A673 (cell line): Measurements from ENCODE around the gene SLC35E2B. TPM values are rescaled to one million over a fixed set of nuclear protein-coding genes. Genes with fewer than 3 reads are reported as not detected.

ENCODE experiments used
- BruUV-seq: library from RNA; stranded (reverse); fragments of 400-500 nt; replicated peaks from 2 replicates; lab custom pipeline; 2021; lab: Mats Ljungman, UMichigan
- CTCF ChIA-PET: fragments of 300-600 bp; sonication (Branson Sonifier 250); formaldehyde crosslinking; loops from one replicate; lab custom pipeline; 2022; ENCODE audit warnings: antibody characterized with exemption; lab: Charles Lee
- POLR2A ChIA-PET: fragments of 300-600 bp; sonication (Branson Sonifier 250); formaldehyde crosslinking; loops from one replicate; lab custom pipeline; 2022; ENCODE audit warnings: antibody characterized with exemption; ENCODE audit not compliant: low non-redundant PET; lab: Charles Lee
- DNase-seq: peaks from one replicate; pipeline ENCODE4 v3.0.0-alpha.2; 2015; ENCODE audit warnings: low spot score
- H3K27ac ChIP-seq: fragments of 200-600 bp; sonication (generic); 2 replicates; pipeline ENCODE4 v1.5.1; 2016; ENCODE audit warnings: mixed run types, low read depth, mild to moderate bottlenecking, mixed read lengths, antibody characterized with exemption, low read length; ENCODE audit not compliant: poor library complexity, severe bottlenecking
- H3K27me3 ChIP-seq: fragments of 200-600 bp; sonication (generic); replicated peaks from 2 replicates; pipeline ENCODE4 v1.6.1; 2017; ENCODE audit warnings: mixed run types, low read depth, mild to moderate bottlenecking, mixed read lengths, antibody characterized with exemption, low read length; ENCODE audit not compliant: insufficient read depth, poor library complexity
- H3K36me3 ChIP-seq: fragments of 200-600 bp; sonication (generic); 2 replicates; pipeline ENCODE4 v1.6.1; 2016; ENCODE audit warnings: mixed run types, mild to moderate bottlenecking, mixed read lengths, antibody characterized with exemption, low read length; ENCODE audit not compliant: insufficient read depth, poor library complexity, severe bottlenecking
- H3K4me1 ChIP-seq: fragments of 200-600 bp; sonication (generic); 2 replicates; pipeline ENCODE4 v1.6.1; 2017; ENCODE audit warnings: mixed run types, mild to moderate bottlenecking, mixed read lengths, antibody characterized with exemption, low read length; ENCODE audit not compliant: insufficient read depth, poor library complexity, severe bottlenecking
- H3K4me3 ChIP-seq: fragments of 200-600 bp; sonication (generic); 2 replicates; pipeline ENCODE4 v1.5.1; 2016; ENCODE audit warnings: low read depth, mixed run types, mild to moderate bottlenecking, mixed read lengths, low read length; ENCODE audit not compliant: poor library complexity, severe bottlenecking
- H3K9me3 ChIP-seq: fragments of 200-600 bp; sonication (generic); 2 replicates; pipeline ENCODE4 v1.6.1; 2016; ENCODE audit warnings: mixed run types, low read depth, mild to moderate bottlenecking, mixed read lengths, antibody characterized with exemption, low read length; ENCODE audit not compliant: poor library complexity, severe bottlenecking
- CTCF ChIP-seq: fragments of 300-800, 200-600 bp; sonication (generic); conservative IDR thresholded peaks from 2 replicates; pipeline ENCODE4 v1.5.1; 2017; ENCODE audit warnings: low read depth, mild to moderate bottlenecking, antibody characterized with exemption, low read length, moderate library complexity, mixed read lengths
- EZH2 ChIP-seq: fragments of 200-600 bp; sonication (generic); IDR thresholded peaks from 2 replicates; pipeline ENCODE4 v1.6.1; 2017; ENCODE audit warnings: borderline replicate concordance, low read depth, mild to moderate bottlenecking, mixed read lengths, antibody characterized with exemption, low read length; ENCODE audit not compliant: poor library complexity, severe bottlenecking
- intact Hi-C: fragments of 100-400 bp; cut with micrococcal nuclease; formaldehyde crosslinking; loops from one replicate; pipeline ENCODE4 v1.10.0; 2022; ENCODE audit not compliant: unreplicated experiment
- total RNA-seq: library from RNA; stranded (reverse); gene quantifications from 2 replicates; pipeline ENCODE4 v1.2.3, GENCODE V29; 2021

Gene SLC35E2B
- total RNA-seq, 1 experiment from 2014 or later = 56.3 TPM

GRCh38 chr1:1610796-1611195 is 81.8 kb downstream of the SLC35E2B start:
- Histone ChIP-seq H3K27me3 (no peaks in the 10 kb centered on the region), H3K27ac (no peak overlapping the region), H3K9me3 (no peaks in the 10 kb centered on the region), H3K36me3 (no peaks in the 10 kb centered on the region), H3K4me3 (no peak overlapping the region), H3K4me1 (peaks cover 7% of the 10 kb centered on the region)
- BruUV-seq = no TSS peak
- ChIA-PET CTCF (no interaction called here), POLR2A (no interaction called here)
- no peak for DNase-seq
- TF ChIP-seq CTCF = no peak
- TF ChIP-seq EZH2 = no peak
- intact Hi-C loops = no loop called here

GRCh38 chr1:1609822-1610485 is 82.6 kb downstream of the SLC35E2B start:
- CTCF ChIA-PET = no interaction called here
- TF ChIP-seq EZH2 (no peak), CTCF (no peak)
- no TSS peak for BruUV-seq

More at GRCh38 chr1:1609822-1610485, 82.6 kb downstream of the SLC35E2B start:
- POLR2A ChIA-PET = no interaction called here
- Histone ChIP-seq H3K27ac (no peak overlapping the region), H3K9me3 (no peaks in the 10 kb centered on the region), H3K27me3 (no peaks in the 10 kb centered on the region), H3K4me3 (no peak overlapping the region), H3K36me3 (no peaks in the 10 kb centered on the region), H3K4me1 (peaks cover 7% of the 10 kb centered on the region)
- intact Hi-C loops = no loop called here
- no peak for DNase-seq

Other genes starting within 250 kb of the SLC35E2B start
- 0.22 and 0.39 TPM in 2 replicates for gene ATAD3C, start 243.1 kb downstream of the SLC35E2B start, total RNA-seq
- gene ATAD3B, start 221.0 kb downstream of the SLC35E2B start, total RNA-seq = 46.1 and 68.9 TPM in 2 replicates
- gene ATAD3A, start 180.6 kb downstream of the SLC35E2B start, total RNA-seq = 83.1 and 92.7 TPM in 2 replicates
- gene TMEM240, start 152.2 kb downstream of the SLC35E2B start, total RNA-seq = 6.8 and 9.1 TPM in 2 replicates
- 182 and 193 TPM in 2 replicates for gene SSU72, start 117.9 kb downstream of the SLC35E2B start, total RNA-seq
- 1.7 and 2.5 TPM in 2 replicates for gene FNDC10, start 92.7 kb downstream of the SLC35E2B start, total RNA-seq
- gene MIB2, start 77.3 kb downstream of the SLC35E2B start, total RNA-seq = 38.7 and 49.8 TPM in 2 replicates
- gene MMP23B, start 60.6 kb downstream of the SLC35E2B start, total RNA-seq = 0.55 and 0.67 TPM in 2 replicates
- 38.1 and 39.4 TPM in 2 replicates for gene CDK11B, start 33.8 kb downstream of the SLC35E2B start, total RNA-seq
- gene CDK11A, start 31.6 kb upstream of the SLC35E2B start, total RNA-seq = 56.1 and 58.9 TPM in 2 replicates
- gene NADK, start 85.7 kb upstream of the SLC35E2B start, total RNA-seq = 81.3 and 86.2 TPM in 2 replicates
- gene GNB1, start 198.3 kb upstream of the SLC35E2B start, total RNA-seq = 610 and 611 TPM in 2 replicates
- gene CALML6, start 222.5 kb upstream of the SLC35E2B start, total RNA-seq = 0.28 TPM in 1 of 2 replicates, not detected in the other
- gene TMEM52, start 226.5 kb upstream of the SLC35E2B start, total RNA-seq = 4.1 and 10.3 TPM in 2 replicates